Mesothelial cell of epicardium (in vitro differentiated cells): ENCODE measurements around the gene SEC24D. TPM values are rescaled to one million over a fixed set of nuclear protein-coding genes. Genes with fewer than 3 reads are reported as not detected.
A peak's percentile ranks its signal among the peaks of the same experiment; 100 is the strongest.

Experiments
- DNase-seq, 2 experiments: peaks; one replicate each; pipeline ENCODE4 v3.0.0; 2021; ENCODE audit warnings: low spot score in 2 of 2; ENCODE audit not compliant: unreplicated experiment in 2 of 2
- H3K27ac Mint-ChIP-seq: 2 replicates; pipeline ENCODE4 v1.8.0; 2021; ENCODE audit warnings: mixed read lengths
- H3K27me3 Mint-ChIP-seq: 2 replicates; pipeline ENCODE4 v1.8.0; 2021; ENCODE audit warnings: low read depth, mixed read lengths
- H3K36me3 Mint-ChIP-seq: 2 replicates; pipeline ENCODE4 v1.8.0; 2021; ENCODE audit warnings: mixed read lengths
- H3K4me1 Mint-ChIP-seq: 2 replicates; pipeline ENCODE4 v1.8.0; 2021; ENCODE audit warnings: mixed read lengths
- H3K4me3 Mint-ChIP-seq: 2 replicates; pipeline ENCODE4 v1.8.0; 2021; ENCODE audit warnings: mild to moderate bottlenecking, moderate library complexity, mixed read lengths
- H3K9me3 Mint-ChIP-seq: 2 replicates; pipeline ENCODE4 v1.8.0; 2021; ENCODE audit warnings: mixed read lengths
- total RNA-seq: library from RNA; stranded (reverse); gene quantifications from 3 replicates; pipeline ENCODE4 v1.2.1, GENCODE V29; 2021
- TF ChIP-seq, protein P1 (sequence below): fragments of 200-600 bp; sonication (generic); IDR thresholded peaks from one replicate; pipeline ENCODE4 v1.5.0; 2021; ENCODE audit warnings: antibody characterized with exemption; ENCODE audit not compliant: unreplicated experiment

SEC24D gene
- total RNA-seq, 1 donor from 2014 or later = 87.6 TPM

DNA sequence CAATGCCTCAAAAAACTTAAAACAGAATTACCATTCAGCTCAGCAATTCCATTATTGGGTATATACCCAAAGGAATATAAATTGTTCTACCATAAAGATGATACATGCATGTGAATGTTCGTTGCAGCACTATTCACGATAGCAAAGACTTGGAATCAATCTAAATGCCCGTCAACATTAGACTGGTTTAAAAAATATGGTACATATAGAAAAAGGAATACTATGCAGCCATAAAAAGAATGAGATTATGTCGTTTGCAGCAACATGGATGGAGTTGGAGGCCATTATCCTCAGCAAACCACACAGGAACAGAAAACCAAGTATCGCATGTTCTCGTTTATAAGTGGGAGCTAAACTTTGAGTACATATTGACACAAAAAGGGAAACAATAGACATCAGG, 41.9 kb upstream of the SEC24D start:
- H3K9me3 Mint-ChIP-seq = peaks cover 3% of the 10 kb centered on the region
- no peaks in the 10 kb centered on the region for H3K36me3 Mint-ChIP-seq
- peaks cover 10% of the 10 kb centered on the region for H3K4me1 Mint-ChIP-seq
- no peak for DNase-seq
- TF ChIP-seq, protein P1, sequence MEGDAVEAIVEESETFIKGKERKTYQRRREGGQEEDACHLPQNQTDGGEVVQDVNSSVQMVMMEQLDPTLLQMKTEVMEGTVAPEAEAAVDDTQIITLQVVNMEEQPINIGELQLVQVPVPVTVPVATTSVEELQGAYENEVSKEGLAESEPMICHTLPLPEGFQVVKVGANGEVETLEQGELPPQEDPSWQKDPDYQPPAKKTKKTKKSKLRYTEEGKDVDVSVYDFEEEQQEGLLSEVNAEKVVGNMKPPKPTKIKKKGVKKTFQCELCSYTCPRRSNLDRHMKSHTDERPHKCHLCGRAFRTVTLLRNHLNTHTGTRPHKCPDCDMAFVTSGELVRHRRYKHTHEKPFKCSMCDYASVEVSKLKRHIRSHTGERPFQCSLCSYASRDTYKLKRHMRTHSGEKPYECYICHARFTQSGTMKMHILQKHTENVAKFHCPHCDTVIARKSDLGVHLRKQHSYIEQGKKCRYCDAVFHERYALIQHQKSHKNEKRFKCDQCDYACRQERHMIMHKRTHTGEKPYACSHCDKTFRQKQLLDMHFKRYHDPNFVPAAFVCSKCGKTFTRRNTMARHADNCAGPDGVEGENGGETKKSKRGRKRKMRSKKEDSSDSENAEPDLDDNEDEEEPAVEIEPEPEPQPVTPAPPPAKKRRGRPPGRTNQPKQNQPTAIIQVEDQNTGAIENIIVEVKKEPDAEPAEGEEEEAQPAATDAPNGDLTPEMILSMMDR = no peak
- H3K27me3 Mint-ChIP-seq = no peaks in the 10 kb centered on the region
- no peak overlapping the region for H3K27ac Mint-ChIP-seq
- H3K4me3 Mint-ChIP-seq = no peak overlapping the region

DNA sequence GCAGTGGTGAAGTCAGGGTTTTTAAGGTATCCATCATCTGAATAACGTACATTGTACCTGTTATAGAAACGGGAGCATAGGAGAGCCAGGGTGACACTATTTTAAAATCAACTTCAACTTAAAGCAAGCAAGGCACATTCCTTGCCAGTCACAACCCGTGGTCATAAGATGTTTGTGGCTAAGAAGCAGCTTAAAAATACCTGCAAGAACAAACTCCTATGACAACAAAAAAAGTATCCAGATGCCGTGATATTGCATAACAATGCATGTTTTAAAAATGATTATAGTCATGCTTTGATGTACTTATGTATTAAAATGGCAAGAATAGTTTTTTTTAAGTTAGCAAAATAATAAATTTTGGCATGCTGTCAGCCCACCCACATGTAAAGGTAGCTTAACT, 36.3 kb upstream of the SEC24D start:
- Mint-ChIP-seq H3K27me3 (no peaks in the 10 kb centered on the region), H3K27ac (no peak overlapping the region), H3K4me3 (no peak overlapping the region), H3K9me3 (peaks cover 3% of the 10 kb centered on the region), H3K36me3 (no peaks in the 10 kb centered on the region), H3K4me1 (peaks cover 20% of the 10 kb centered on the region)
- TF ChIP-seq, protein P1 = no peak
- DNase-seq = no peak

GRCh38 chr4:118869808-118870342, 33.9 kb upstream of the SEC24D start:
- no peak for DNase-seq
- Mint-ChIP-seq H3K27me3 (no peaks in the 10 kb centered on the region), H3K4me1 (peaks cover 20% of the 10 kb centered on the region), H3K27ac (no peak overlapping the region), H3K4me3 (no peak overlapping the region), H3K9me3 (no peaks in the 10 kb centered on the region), H3K36me3 (no peaks in the 10 kb centered on the region)
- TF ChIP-seq, protein P1 = no peak

- Mint-ChIP-seq H3K9me3 (no peaks in the 10 kb centered on the region), H3K4me1 (peaks cover 20% of the 10 kb centered on the region), H3K4me3 (no peak overlapping the region)
Measured at GRCh38 chr4:118867311-118868067, 31.6 kb upstream of the SEC24D start.

GRCh38 chr4:118866442-118866841, 30.5 kb upstream of the SEC24D start:
- H3K4me1 Mint-ChIP-seq = peaks cover 20% of the 10 kb centered on the region
- peak overlapping the region; percentile 47 for H3K27ac Mint-ChIP-seq
- H3K36me3 Mint-ChIP-seq = no peaks in the 10 kb centered on the region
- no peaks in the 10 kb centered on the region for H3K27me3 Mint-ChIP-seq
- H3K4me3 Mint-ChIP-seq = no peak overlapping the region
- no peak for DNase-seq
- peaks cover 6% of the 10 kb centered on the region for H3K9me3 Mint-ChIP-seq
- TF ChIP-seq, protein P1 = no peak

More at GRCh38 chr4:118867311-118868067, 31.6 kb upstream of the SEC24D start:
- H3K27me3 Mint-ChIP-seq = no peaks in the 10 kb centered on the region
- TF ChIP-seq, protein P1 = no peak
- H3K36me3 Mint-ChIP-seq = no peaks in the 10 kb centered on the region
- no peak for DNase-seq
- H3K27ac Mint-ChIP-seq = peak overlapping the region; percentile 65
